ENCODE results near the gene PLAAT5.

The PLAAT5 gene

DNA sequence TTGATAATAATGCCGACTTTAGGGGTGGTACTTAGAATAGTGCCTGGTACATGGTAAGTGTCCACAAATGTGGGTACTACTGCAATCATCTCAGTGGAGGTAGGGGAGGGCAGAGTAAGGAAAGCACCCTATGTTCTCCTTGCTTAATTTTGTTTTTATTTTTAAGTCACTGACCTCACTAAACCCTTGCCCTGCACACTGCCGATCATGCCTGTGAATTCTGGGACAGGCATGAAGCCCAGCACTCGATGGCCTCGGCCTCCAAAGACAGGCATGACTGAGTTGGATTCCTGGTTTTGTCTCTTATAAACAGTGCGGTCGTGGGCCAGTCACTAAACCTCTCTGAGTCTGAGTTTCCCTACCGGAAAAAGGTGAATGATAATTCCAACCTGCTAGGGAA, 21.8 kb upstream of the PLAAT5 start:
- no peak for DNase-seq (ENCODE audit: low spot score)

DNA sequence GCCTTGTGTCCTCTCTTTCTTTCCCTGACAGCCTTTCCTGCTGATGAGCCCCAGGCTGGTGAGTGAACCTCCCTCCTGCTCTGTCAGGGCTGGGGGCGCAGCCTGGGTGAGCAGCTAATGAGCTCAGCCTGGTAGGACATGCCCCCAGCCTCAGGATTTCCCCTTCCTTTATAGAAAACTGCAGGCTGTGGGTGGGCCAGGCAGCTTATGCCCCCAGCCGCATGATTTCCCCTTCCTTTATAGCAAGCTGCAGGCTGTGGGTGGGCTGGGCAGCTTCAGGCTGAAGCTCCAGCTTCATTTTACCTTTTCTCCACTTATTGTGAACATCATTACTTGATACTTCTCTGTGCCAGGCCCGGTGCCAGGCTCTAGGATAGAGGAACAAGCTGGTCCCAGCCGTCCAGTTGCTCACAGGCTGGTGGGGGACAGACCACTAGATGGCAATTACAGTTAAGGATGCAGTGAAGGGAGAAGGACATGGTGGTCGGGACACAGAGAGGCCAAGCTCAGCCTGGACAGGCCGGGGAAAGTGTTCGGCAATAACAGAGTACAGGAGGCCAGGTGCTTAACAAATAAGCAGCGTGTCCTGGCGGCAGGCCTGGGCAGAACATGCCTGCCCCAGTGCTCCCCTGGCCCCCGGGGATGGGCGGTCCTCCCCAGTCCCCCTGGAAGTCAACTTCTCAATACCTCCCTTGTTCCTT, 20.2 kb upstream of the PLAAT5 start:
- DNase-seq (ENCODE audit: low spot score): no peak

DNA sequence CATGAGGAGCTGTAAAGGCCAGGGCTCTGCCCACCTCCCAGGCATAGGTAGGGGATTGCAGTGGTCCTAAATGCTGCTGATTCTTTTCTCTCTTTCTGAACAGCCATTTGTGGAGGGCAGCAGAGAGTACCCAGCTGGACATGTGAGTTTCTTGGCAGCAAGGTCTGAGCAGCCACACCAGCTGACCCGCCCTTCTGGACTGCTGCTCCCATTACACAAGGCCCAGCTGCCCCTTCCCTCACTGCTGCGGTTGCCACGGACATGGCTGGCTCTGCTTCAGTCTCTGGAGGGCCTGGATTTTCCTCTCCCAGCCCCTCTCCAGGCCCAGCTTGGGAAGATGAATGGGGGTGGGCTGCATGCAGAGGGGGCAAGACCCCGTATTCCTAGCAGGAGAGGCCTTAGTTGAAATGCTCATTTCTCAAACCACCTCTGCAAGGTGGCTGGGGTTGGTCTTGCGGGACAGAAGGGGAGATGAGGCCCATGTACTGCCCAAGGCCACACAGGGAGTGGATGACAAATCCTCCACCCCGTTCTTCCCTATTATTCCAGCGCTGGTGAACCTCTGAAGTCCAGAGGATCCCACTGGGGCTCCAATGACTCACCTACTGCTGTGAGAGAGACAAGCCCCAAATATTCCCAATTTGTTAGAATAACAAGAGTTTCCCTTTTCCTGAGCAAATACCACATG, 19.5 kb upstream of the PLAAT5 start:
- DNase-seq (ENCODE audit: low spot score): no peak

DNA sequence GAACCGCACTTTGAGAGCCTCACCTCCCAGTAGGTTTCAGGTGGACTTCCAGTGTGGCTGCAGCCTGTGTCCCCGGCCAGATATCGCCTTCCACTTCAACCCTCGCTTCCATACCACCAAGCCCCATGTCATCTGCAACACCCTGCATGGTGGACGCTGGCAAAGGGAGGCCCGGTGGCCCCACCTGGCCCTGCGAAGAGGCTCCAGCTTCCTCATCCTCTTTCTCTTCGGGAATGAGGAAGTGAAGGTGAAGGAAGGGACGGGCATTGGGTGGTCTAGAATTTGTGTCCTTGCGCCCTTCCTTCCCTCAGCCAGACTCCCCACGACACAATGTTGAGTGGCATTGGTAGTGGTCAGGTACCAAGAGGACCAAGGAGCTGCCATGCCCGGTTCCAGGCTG, 17.8 kb upstream of the PLAAT5 start:
- no peak for DNase-seq (ENCODE audit: low spot score)

DNA sequence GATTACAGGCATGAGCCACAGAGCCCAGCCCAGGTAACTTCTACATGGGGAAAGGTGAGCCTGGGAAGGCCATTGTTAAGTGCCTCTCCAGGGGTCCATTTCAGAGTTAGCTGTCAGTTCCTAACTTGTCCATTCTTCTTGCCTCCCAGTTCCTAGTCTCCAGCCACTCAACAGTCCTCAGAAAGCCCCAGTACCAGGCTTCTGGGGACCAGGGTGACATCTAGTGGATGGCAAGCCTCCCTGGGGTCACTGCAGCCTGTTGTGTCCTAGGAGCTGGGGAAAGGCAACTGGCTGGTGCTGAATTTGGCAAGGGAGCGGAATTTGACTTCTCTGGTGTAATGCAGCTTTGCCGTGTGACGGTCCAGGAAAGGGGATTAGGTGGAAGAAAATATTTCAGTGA, 17.0 kb upstream of the PLAAT5 start:
- DNase-seq (ENCODE audit: low spot score): no peak

DNA sequence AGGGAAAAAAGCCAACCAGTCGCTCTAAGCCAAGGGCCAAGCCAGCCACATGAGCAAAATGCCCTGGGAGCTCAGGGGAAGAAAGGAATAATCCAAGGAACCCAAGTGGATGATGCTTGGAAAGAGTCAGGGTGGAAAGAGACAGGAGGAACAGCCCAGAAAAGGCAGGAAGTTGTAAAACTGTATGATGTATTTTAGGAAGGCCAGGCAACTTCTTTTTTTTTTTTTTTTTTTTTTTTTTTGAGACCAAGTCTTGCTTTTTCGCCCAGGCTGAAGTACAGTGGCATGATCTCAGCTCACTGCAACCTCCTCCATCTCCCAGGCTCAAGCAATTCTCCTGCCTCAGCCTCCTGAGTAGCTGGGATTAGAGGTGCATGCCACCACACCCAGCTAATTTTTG, 16.5 kb upstream of the PLAAT5 start:
- DNase-seq (ENCODE audit: low spot score): no peak

DNA sequence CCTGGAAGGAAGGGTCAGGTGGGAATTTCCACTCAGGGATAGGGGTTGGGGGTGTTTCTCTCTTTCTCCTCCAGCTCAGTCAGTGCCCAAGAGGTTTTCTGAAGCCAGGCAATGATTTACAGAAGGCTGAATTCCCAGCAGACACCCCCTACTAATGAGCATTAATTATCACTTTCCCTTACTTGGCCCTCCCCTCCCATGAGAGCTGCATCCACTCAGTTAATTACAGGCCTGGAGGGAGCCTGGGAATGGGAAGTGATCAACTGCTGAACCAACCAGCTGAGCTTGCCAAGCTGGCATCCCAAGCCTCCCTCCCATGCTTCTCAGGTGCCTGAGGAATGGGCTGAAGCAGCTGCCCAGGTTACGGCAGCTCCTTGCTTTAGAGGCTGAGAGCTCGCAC, 15.9 kb upstream of the PLAAT5 start:
- DNase-seq (ENCODE audit: low spot score): no peak

DNA sequence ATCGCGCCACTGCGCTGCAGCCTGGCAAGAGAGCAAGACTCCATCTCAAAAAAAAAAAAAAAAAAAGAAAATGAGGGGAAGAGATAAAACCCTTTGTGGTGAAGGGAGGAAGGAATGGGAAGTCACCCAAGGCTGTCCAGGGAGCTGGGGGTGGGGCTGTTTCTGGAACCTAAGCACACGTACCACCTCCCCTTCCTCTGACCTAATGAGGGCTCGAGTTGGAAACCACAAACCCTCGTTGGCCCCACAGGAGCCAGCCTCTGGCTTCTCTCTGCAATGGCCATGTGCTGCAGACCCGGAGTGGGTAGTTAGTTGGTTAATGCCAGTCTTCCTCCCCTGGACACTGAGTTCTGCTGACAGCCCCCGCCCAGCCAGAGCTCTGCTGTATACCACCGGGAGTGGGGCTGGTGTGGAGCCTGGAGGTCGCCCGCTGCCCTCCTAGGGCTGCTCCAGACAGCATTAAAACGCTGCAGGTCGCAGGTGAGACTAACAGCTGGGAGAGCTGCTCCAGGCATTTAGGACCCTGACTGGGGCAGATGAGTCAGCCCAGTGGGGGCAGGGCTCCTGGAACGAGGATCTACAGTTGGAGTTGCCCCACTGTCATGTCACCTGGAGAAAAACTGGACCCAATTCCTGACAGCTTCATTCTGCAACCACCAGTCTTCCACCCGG, 15.0 kb upstream of the PLAAT5 start, which contains the start of gene LGALS12:
TSS of gene LGALS12 (plus strand) at position 228 of the 672 bp plus-strand sequence. CDS start at position 603, 375 bp downstream.
- DNase-seq (ENCODE audit: low spot score): no peak

DNA sequence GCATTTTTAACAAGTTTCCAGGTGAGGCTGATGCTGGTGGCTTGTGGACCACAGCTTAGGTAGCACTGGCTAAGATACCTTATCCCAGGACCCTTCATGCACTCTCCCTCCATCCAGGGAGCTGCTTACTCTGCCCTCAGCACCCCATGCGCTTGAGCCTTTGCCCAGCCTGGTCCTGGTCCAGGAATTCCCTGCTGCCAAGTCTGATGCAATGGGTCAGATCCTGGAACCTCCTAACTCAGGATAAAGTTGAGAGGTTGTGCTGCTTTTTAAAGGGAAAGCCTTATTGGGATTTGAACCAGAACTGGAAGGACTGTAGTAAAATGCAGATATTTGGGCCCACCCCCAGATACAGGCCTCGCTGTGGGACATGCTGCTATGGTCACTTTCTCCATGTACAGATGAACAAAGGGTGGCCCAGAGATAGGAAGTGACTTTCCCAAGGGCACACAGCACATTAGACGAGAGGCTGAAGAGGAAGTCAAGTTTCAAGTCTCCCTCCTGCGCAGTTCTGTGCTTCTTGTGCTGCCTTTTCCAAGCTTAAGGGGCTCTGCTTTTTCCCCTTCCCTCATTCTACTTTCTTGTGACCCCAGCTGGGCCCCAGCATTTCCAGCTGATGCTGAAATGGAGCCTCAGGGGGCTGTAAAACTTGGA, 14.1 kb upstream of the PLAAT5 start:
- DNase-seq (ENCODE audit: low spot score): no peak

DNA sequence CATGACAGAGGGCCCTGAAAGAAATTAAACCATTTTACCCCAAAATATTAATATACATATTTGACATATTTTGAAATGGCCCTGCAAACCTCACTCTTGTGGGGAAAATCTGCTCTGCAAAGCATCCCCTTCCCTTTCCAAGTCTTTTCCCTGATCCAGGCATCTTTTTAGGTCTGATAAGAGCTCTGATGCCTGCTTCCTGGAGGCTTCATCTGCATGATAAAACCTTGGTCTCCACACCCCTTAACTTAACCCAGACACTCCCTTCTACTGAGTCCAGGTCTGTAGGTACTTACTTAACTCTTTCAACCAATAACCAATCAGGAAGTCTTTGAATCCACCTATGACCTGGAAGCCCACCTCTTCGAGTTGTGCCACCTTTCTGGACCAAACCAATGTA, 13.1 kb upstream of the PLAAT5 start:
- no peak for DNase-seq (ENCODE audit: low spot score)

DNA sequence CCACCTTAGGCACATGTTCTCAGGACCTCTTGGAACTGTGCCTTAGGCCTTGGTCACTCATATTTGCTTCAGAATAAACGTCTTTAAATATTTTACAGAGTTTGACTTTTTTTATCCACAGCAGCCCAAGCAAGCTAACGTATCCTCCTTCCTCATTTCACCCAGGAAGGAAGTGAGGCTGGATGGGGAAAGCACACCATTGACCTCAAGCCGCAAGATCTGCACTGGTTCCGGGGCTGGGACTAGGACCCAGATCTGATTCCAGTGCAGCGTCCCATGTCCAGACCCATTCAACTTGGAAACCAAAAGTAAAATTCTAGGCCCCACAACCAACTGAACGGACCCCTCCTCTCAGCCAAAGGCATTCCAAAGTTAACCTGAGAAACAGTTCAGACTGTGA, 12.5 kb upstream of the PLAAT5 start:
- no peak for DNase-seq (ENCODE audit: low spot score)

DNA sequence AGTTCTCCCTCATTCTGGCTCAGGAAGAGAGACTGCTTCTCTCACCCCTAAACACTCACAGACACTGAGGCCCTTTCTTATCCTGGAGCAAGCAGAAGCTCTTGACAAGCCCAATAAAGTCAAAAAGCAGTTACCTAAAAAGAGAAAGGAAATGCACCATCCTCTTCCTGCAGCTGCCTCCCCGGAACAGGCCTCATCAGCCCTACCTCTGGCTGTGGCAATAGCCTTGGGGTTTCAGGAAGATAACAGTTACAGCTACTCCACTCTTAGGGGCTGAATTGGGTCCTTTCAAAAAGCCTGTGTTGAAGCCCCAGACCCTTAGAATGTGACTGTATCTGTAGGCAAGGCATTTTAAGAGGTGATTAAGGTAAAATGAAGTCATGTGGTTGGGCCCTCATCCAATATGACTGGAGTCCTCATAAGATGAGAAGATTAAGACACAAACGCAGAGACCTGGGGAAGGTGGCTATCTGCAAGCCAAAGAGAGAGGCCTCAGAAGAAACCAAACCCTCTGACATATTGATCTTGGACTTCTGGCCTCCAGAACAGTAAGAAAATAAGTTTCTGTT, 11.4 kb upstream of the PLAAT5 start:
- no peak for DNase-seq (ENCODE audit: low spot score)

DNA sequence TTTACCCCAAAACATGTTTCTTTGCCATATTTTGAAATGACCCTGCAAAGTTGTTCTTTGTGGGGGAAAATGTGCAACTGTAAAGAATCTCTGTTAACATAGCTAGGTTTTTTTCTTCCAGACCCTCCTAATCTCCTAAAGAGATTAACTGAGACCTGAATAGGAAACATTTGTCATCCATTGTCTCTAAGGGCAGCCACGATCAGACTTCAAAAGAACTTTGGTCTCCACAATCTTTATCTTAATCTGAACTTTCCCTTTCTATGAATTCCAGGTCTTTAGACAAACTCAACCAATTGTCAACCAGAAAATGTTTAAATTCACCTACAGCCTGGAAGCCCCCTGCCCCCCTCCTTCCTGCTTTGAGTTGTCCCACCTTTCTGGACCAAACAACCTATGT, 10.3 kb upstream of the PLAAT5 start:
- DNase-seq (ENCODE audit: low spot score): no peak

DNA sequence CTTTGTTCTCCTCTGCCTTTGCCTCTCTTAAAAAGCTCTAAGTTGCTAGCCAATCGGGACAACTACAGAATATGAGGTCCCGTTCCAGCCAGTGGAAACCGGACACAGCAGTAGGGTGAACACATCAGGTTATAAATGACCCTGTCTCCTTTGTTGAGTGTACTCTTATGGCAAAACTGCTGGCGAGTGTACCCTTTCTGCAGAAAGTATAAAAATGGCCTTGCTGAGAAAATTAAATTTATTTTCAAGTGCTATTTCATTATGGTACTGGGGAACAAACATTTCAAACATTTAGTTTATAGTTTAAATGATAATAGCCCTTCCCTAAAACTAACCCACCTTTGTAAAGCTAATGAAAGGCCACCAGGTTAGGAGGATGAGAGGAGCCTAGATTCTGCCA, 8.9 kb upstream of the PLAAT5 start:
- DNase-seq (ENCODE audit: low spot score): no peak

DNA sequence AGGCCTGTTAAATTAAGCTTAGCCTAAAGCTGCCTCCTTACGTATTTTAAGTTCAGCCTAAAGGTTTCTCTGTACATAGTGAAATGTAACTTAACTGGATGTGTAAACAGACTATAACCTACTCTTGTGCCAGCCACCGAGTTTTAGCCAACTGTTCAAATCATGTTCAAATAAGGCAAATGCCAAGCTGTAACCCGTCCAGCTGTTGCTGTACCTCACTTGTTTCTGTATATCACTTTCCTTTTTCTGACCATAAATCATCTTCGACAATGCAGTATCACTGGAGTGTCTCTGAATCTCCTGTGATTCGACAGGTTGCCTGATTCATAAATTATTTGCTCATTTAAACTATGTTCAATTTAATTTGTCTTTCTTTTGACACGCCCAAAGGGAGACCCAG, 4.0 kb upstream of the PLAAT5 start:
- DNase-seq (ENCODE audit: low spot score): no peak

DNA sequence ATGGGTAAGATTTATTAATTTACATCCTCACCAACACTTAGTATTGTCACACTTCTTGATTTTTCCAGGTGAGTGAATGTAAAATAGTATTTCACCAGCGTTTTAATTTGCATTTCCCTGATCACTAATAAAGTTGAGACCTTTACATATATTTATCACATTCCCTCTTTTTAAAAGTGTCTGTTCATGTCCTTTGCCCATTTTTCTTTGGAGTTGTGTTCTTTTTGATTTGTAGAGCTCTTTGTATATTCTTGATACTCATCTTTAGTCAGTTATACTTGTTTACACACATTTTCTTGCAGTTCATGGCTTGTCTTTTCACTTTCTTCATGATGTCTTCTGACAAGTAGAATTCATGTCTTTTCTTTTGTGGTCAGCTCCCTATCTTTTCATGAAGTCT, 2.2 kb upstream of the PLAAT5 start:
- DNase-seq (ENCODE audit: low spot score): no peak

DNA sequence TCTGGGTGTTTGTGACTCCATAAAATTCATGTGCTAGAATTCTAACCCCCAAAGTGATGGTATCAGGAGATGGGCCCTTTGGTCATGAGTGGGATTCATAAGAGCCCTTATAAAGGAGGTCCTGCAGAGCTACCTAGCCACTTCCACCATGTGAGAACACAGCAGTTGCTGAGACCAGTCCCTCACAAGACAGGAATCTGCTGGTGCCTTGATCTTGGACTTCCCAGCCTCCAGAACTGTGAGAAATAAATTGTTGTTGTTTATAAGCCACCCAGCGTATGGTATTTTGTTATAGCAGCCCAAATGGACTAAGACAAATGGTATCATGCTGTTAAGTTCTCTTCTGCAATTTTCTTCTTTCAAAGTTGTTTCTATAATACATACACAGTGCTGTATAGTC, 1.5 kb upstream of the PLAAT5 start:
- DNase-seq (ENCODE audit: low spot score): no peak

DNA sequence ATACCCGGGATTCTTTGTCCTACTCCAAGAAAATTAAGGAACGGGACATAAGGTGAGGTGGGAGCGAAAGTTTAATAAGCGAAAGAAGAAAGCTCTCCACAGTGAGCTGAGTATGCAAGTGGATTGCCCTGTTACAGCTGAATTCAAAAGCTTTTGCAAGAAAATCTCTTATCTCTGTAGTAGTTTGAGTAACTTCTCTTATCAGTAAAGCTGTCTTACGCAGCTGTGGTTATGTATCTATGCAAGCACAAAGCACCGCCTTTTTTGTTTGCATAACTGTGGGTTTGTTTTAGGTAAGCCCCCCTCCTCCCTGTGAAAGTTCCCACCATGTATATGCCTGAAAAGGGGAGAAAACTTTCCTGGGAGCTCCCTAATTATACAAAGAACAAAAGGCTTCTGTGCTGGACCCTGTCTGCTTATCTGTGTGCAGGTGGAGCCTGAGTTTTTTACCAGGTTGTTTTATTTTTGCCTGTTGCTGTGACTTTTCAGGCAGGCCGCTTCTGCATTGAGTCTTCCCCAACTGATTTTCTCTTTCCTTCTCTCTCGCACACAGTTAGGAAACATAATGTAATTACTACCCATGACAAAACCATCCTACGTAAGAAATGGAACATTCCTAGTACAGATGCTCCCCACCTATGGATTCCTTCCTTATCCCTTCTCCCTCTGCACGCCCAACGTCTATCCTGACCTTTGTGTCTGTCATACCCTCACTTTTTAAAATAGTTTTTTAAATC, 837 bp upstream of the PLAAT5 start:
- DNase-seq (ENCODE audit: low spot score): no peak

DNA sequence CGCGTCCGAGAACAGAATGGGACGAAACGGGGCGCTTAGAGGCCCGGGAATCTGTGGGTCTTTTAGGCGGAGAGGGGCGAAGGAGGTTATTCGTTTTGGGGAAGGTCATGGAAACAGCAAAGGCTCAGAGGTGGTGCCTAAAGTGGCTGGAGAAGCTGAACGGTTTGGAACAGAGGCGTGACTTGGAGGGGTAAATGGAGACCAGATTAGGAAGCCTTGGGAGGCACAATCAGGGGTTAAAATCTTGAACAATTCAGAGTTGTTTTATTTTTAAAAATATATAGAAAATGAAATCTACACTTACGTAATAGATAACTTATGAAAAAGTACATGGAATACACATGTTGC, 247 bp upstream of the PLAAT5 start:
- no peak for DNase-seq (ENCODE audit: low spot score)

DNA sequence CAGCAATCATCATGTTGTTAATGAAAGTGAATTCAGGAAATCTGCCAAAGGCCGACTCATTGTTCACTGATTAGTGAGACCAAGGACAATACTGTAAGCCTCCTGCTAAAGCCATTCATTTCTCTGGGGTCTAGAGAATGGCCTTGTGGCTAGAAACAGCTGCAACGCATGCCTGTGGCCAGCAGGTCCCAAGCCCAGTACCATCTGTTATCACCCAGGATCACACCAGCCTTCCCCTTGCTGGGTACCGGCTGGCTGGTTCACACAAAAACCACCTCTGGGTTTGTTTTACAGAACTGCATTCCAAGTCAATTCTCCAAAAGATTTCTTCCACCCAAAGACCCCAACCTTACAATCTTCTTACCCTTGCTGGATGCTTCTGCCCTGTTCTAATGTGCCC, 1.1 kb downstream of the PLAAT5 start:
- no peak for DNase-seq (ENCODE audit: low spot score)

DNA sequence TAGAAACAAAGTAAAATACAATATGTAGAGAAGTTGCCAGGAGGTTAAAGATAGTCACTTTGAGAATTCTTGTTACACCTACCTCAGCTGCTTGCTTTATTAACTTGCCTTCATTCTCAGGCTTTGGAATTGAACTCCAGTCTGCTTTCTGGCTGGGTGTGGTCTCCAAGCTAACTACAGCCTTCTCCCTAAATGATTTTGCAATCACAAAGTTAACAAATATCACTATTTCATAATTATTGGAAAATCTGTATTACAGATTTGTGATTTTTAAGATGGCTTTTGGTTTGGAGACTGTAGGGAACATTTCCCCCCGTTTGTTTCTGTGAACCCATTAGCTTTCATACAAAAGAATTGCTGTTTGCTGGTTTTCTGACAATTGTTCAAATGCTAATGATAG, 2.2 kb downstream of the PLAAT5 start:
- no peak for DNase-seq (ENCODE audit: low spot score)

DNA sequence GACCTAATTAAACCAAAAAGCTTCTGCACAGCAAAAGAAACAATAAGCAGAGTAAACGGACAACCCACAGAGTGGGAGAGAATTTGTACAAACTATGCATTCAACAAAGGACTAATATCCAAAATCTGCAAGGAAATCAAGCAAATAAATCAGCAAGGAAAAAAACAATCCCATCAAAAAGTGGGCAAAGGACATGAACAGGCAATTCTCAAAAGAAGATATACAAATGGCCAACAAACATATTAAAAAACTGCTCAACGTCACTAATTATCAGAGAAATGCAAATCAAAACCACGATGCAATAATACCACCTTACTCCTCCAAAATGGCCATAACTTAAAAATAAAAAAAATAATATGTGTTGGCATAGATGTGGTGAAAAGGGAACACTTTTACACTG, 5.2 kb downstream of the PLAAT5 start:
- DNase-seq (ENCODE audit: low spot score): no peak
